Calu3 (cell line): ENCODE measurements around the gene GJA5. TPM values are rescaled to one million over a fixed set of nuclear protein-coding genes. Genes with fewer than 3 reads are reported as not detected.

Experiments used
- BruUV-seq: library from RNA; stranded (reverse); fragments of 400-500 nt; replicated peaks from 2 replicates; lab custom pipeline; 2021; lab: Mats Ljungman, UMichigan
- CTCF ChIA-PET: fragments of 300-600 bp; sonication (Branson Sonifier 250); formaldehyde crosslinking; loops from one replicate; lab custom pipeline; 2022; ENCODE audit warnings: antibody characterized with exemption; lab: Charles Lee
- DNase-seq: peaks from one replicate; pipeline ENCODE4 v3.0.0; 2022
- H3K27ac Mint-ChIP-seq: one replicate; pipeline ENCODE4 v1.8.0; 2022; ENCODE audit warnings: mixed read lengths; ENCODE audit not compliant: unreplicated experiment
- H3K27me3 Mint-ChIP-seq: one replicate; pipeline ENCODE4 v1.8.0; 2022; ENCODE audit warnings: mixed read lengths; ENCODE audit not compliant: unreplicated experiment
- H3K36me3 Mint-ChIP-seq: one replicate; pipeline ENCODE4 v1.8.0; 2022; ENCODE audit warnings: mild to moderate bottlenecking, moderate library complexity, mixed read lengths; ENCODE audit not compliant: insufficient read depth, unreplicated experiment
- H3K4me1 Mint-ChIP-seq: one replicate; pipeline ENCODE4 v1.8.0; 2022; ENCODE audit warnings: mild to moderate bottlenecking, low read depth, mixed read lengths; ENCODE audit not compliant: unreplicated experiment
- H3K4me3 Mint-ChIP-seq: one replicate; pipeline ENCODE4 v1.8.0; 2022; ENCODE audit warnings: mild to moderate bottlenecking, low read depth, moderate library complexity, mixed read lengths; ENCODE audit not compliant: unreplicated experiment
- H3K9me3 Mint-ChIP-seq: one replicate; pipeline ENCODE4 v1.8.0; 2022; ENCODE audit warnings: low read depth, mixed read lengths; ENCODE audit not compliant: unreplicated experiment
- intact Hi-C: fragments of 100-400 bp; cut with micrococcal nuclease; formaldehyde crosslinking; loops from one replicate; pipeline ENCODE4 v1.10.0; 2022; ENCODE audit not compliant: unreplicated experiment
- total RNA-seq: library from RNA; stranded (reverse); gene quantifications from 2 replicates; pipeline ENCODE4 v1.2.3, GENCODE V29; 2022
- TF ChIP-seq, protein P1 (sequence below): fragments of 200-600 bp; IDR thresholded peaks from one replicate; pipeline ENCODE4 v1.8.0; 2022; ENCODE audit warnings: antibody characterized with exemption; ENCODE audit not compliant: unreplicated experiment

GJA5 gene
- total RNA-seq, 1 experiment from 2014 or later, result not detected

DNA sequence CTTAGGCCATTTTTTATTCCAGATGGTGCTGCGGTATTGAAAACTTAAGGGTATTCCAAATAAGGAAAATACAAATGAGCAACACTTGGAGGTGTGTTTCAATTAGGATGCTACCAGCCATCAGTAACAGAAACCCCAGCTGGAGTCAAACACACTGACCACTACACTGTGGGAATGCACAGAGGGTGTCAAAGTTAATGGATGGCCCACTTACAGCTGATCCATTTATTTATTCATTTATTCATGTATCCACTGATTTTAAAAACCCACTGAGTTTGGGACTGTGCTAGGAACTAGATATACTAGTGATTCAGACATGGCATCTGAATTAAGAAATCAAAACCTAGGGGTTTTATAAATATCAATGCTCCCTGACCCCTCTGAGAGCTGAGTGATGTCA, 24.5 kb upstream of the GJA5 start:
- no peak for DNase-seq
- Mint-ChIP-seq H3K9me3 (no peaks in the 10 kb centered on the region), H3K36me3 (no peaks in the 10 kb centered on the region), H3K4me3 (no peak overlapping the region), H3K4me1 (peaks cover 10% of the 10 kb centered on the region), H3K27ac (no peak overlapping the region), H3K27me3 (peaks cover 32% of the 10 kb centered on the region)
- CTCF ChIA-PET, result no interaction called here
- intact Hi-C loops, result loop anchor here (10.0 kb wide), 1 partner anchor 50 kb away; no protein-coding TSS in a partner anchor
- TF ChIP-seq, protein P1, sequence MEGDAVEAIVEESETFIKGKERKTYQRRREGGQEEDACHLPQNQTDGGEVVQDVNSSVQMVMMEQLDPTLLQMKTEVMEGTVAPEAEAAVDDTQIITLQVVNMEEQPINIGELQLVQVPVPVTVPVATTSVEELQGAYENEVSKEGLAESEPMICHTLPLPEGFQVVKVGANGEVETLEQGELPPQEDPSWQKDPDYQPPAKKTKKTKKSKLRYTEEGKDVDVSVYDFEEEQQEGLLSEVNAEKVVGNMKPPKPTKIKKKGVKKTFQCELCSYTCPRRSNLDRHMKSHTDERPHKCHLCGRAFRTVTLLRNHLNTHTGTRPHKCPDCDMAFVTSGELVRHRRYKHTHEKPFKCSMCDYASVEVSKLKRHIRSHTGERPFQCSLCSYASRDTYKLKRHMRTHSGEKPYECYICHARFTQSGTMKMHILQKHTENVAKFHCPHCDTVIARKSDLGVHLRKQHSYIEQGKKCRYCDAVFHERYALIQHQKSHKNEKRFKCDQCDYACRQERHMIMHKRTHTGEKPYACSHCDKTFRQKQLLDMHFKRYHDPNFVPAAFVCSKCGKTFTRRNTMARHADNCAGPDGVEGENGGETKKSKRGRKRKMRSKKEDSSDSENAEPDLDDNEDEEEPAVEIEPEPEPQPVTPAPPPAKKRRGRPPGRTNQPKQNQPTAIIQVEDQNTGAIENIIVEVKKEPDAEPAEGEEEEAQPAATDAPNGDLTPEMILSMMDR, result no peak
- BruUV-seq, result no TSS peak

DNA sequence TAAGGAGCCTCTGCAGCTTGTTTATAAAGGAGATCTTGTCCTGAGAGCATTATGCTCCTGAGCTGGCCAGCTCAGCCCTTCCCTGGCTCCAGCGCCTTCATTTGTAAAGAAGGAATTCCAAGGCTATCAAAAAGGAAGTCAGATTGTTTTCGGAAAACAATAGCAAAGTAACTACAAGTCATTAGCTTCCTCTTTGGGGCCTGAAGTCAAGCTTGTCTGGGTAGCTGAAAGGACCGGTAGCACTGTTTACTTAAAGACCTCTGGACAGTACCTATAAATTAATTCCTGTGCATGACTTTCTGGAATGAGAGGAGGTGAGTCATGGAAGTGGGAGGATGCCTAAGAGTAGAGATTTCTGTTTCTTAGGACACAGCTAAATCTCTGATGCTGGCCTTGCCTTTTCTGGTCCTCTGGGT, 20.7 kb upstream of the GJA5 start:
- intact Hi-C loops, result loop anchor here (10.0 kb wide), 1 partner anchor 54 kb away; no protein-coding TSS in a partner anchor
- H3K4me1 Mint-ChIP-seq, result peaks cover 10% of the 10 kb centered on the region
- H3K4me3 Mint-ChIP-seq, result no peak overlapping the region
- H3K27me3 Mint-ChIP-seq, result peaks cover 30% of the 10 kb centered on the region
- no TSS peak for BruUV-seq
- no peak for DNase-seq
- TF ChIP-seq, protein P1, result no peak
- CTCF ChIA-PET, result interaction anchor here (1.0 to 1.2 kb wide), 2 partner anchors 28 to 285 kb away, joined by 3 to 5 read pairs; no protein-coding TSS in a partner anchor
- H3K36me3 Mint-ChIP-seq, result no peaks in the 10 kb centered on the region
- no peak overlapping the region for H3K27ac Mint-ChIP-seq
- H3K9me3 Mint-ChIP-seq, result no peaks in the 10 kb centered on the region

DNA sequence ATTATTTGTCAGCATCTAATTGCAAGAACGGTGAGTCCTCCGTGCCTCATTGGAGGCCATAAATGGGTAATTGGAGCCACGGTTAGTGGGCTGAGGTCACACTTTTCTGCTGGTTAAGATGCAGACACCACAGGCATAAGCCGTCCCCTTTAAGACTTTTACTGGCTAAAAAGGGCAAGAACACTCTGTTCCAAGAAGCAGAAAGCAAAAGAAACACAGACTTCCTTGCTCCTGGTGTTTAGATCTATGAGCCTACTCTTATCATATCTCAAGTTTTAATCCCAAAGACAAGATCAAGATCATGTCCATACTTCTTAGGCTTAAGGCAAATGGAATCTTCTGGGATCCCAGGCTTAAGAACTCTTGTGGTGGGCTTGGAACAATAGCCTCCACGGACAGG, 17.3 kb upstream of the GJA5 start:
- DNase-seq, result no peak
- TF ChIP-seq, protein P1, result no peak
- intact Hi-C loops, result no loop called here
- CTCF ChIA-PET, result no interaction called here
- no peaks in the 10 kb centered on the region for H3K9me3 Mint-ChIP-seq
- H3K4me1 Mint-ChIP-seq, result peaks cover 10% of the 10 kb centered on the region
- peaks cover 49% of the 10 kb centered on the region for H3K27me3 Mint-ChIP-seq
- no peak overlapping the region for H3K4me3 Mint-ChIP-seq
- BruUV-seq, result no TSS peak
- H3K27ac Mint-ChIP-seq, result no peak overlapping the region
- no peaks in the 10 kb centered on the region for H3K36me3 Mint-ChIP-seq

DNA sequence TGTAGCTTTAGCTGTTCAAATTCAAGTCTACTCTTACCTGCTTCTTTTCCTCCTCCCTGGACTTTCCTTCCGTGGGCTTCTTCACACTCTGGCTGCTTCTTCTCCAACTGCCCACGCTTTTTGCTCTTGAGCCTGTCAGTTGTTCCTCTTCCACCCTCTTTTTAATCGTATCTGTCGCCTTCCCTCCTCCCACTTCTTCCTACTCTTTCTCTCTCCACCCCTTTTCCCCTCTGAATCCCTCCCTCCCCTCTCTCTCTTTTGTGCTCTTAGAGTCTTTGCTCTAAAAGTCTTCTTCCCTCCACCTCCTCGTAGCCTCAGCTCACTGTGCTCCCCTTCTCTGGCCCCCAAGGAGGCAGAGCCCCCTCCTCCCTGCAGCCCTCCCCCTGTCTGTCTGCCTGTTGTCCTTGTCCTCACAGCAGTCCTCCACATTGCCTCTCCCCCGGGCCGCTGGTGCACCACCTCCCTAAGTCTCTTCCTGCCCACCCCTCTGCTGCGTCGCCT, 12.9 kb upstream of the GJA5 start:
- intact Hi-C loops, result no loop called here
- Mint-ChIP-seq H3K27me3 (peaks cover 39% of the 10 kb centered on the region), H3K36me3 (no peaks in the 10 kb centered on the region), H3K4me1 (no peaks in the 10 kb centered on the region), H3K27ac (no peak overlapping the region), H3K9me3 (no peaks in the 10 kb centered on the region), H3K4me3 (no peak overlapping the region)
- no TSS peak for BruUV-seq
- no peak for DNase-seq
- CTCF ChIA-PET, result no interaction called here
- TF ChIP-seq, protein P1, result no peak
